A549 (cell line): ENCODE results near the gene SLC48A1. TPM values are rescaled to one million over a fixed set of nuclear protein-coding genes. Genes with fewer than 3 reads are reported as not detected.

Experiments
- ATAC-seq, 2 experiments: fragments of 200-7000 bp in 1 of 2; fragments of >200 bp in 1 of 2; cut with Nextera tagmentation in 1 of 2; cut with Tn5 transposase in 1 of 2; 3 replicates each; pipeline versions ENCODE4 v1.8.0 to v1.9.1; 2018 to 2020; ENCODE audit warnings: mild to moderate bottlenecking in 1 of 2, moderate library complexity in 1 of 2
- CTCF ChIA-PET: fragments of 300-600 bp; sonication (Branson Sonifier 250); formaldehyde crosslinking; extraction: SDS; loops from one replicate; lab custom pipeline; 2021; ENCODE audit warnings: antibody characterized with exemption, inconsistent platforms; lab: Yijun Ruan, JAX
- POLR2A ChIA-PET: fragments of 350-600 bp; formaldehyde crosslinking; extraction: SDS; loops from one replicate; lab custom pipeline; 2021; ENCODE audit warnings: antibody characterized with exemption, inconsistent platforms; lab: Yijun Ruan, JAX
- DNase-seq, 2 experiments: peaks; one replicate each; pipeline versions ENCODE4 v3.0.0 to v3.0.0-alpha.2; 2011 to 2016; ENCODE audit warnings: low read depth in 1 of 2, low spot score in 1 of 2
- FAIRE-seq: peaks from 2 replicates; lab custom pipeline; 2011; peaks lifted over from hg19 to GRCh38; lab: Jason Lieb, UNC
- H3K27ac ChIP-seq, 2 experiments: fragments of >200 bp; sonication (Bioruptor Twin); formaldehyde crosslinking; 3 replicates each; pipeline ENCODE4 v1.5.1; 2016 to 2017
- H3K4me1 ChIP-seq: fragments of >200 bp; sonication (Bioruptor Twin); formaldehyde crosslinking; 3 replicates; pipeline ENCODE4 v1.6.1; 2016
- H3K4me2 ChIP-seq: fragments of >200 bp; sonication (Bioruptor Twin); formaldehyde crosslinking; 3 replicates; pipeline ENCODE4 v1.6.1; 2016
- H3K4me3 ChIP-seq: fragments of >200 bp; sonication (Bioruptor Twin); formaldehyde crosslinking; 3 replicates; pipeline ENCODE4 v1.5.1; 2016
- H3K9me3 ChIP-seq: fragments of >200 bp; sonication (Bioruptor Twin); formaldehyde crosslinking; 3 replicates; pipeline ENCODE4 v1.6.1; 2016
- BHLHE40 ChIP-seq: IDR thresholded peaks from 2 replicates; pipeline ENCODE4 v1.6.1; 2012; ENCODE audit warnings: low read depth, low read length, inconsistent platforms
- CBX2 ChIP-seq: fragments of 200-600 bp; sonication (generic); IDR thresholded peaks from 2 replicates; pipeline ENCODE4 v1.6.1; 2016; ENCODE audit warnings: low read depth, mild to moderate bottlenecking, borderline replicate concordance
- CHD2 ChIP-seq: fragments of 150-350 bp; IDR thresholded peaks from 2 replicates; pipeline ENCODE4 v1.6.1; 2014; ENCODE audit warnings: low read length; ENCODE audit not compliant: partially characterized antibody
- CHD4 ChIP-seq: fragments of 200-600 bp; sonication (generic); IDR thresholded peaks from 2 replicates; pipeline ENCODE4 v1.6.1; 2016; ENCODE audit warnings: antibody characterized with exemption, mild to moderate bottlenecking, borderline replicate concordance
- E2F6 ChIP-seq: IDR thresholded peaks from 2 replicates; pipeline ENCODE4 v1.6.1; 2012; ENCODE audit warnings: low read depth, borderline replicate concordance
- ELK1 ChIP-seq: fragments of 150-350 bp; IDR thresholded peaks from 2 replicates; pipeline ENCODE4 v1.6.1; 2014; ENCODE audit warnings: low read depth, mild to moderate bottlenecking, low read length
- FOSB ChIP-seq: fragments of 250-450 bp; sonication (Bioruptor Pico); IDR thresholded peaks from 2 replicates; pipeline ENCODE4 v1.5.0; 2020; ENCODE audit warnings: mild to moderate bottlenecking, moderate library complexity
- FOSL2 ChIP-seq, 2 experiments: fragments of 450-650 bp in 1 of 2; fragments of >200 bp in 1 of 2; sonication (Bioruptor Twin) in 1 of 2; formaldehyde crosslinking; IDR thresholded peaks; 2 replicates each; pipeline versions ENCODE4 v1.5.0 to v1.6.1; 2016 to 2020; ENCODE audit warnings: mild to moderate bottlenecking in 1 of 2, moderate library complexity in 1 of 2
- HOXA7 ChIP-seq: fragments of 250-450 bp; sonication (Bioruptor Pico); IDR thresholded peaks from 2 replicates; pipeline ENCODE4 v1.5.0; 2020; ENCODE audit warnings: mild to moderate bottlenecking, moderate library complexity
- HOXB5 ChIP-seq: fragments of 250-450 bp; sonication (Bioruptor Pico); IDR thresholded peaks from 2 replicates; pipeline ENCODE4 v1.5.0; 2020; ENCODE audit warnings: mild to moderate bottlenecking, moderate library complexity
- JUNB ChIP-seq: fragments of >200 bp; sonication (Bioruptor Twin); formaldehyde crosslinking; IDR thresholded peaks from 2 replicates; pipeline ENCODE4 v1.6.1; 2016
- KDM5A ChIP-seq: fragments of 200-600 bp; sonication (generic); IDR thresholded peaks from 2 replicates; pipeline ENCODE4 v1.6.1; 2016; ENCODE audit warnings: antibody characterized with exemption, mild to moderate bottlenecking
- MAX ChIP-seq: IDR thresholded peaks from 2 replicates; pipeline ENCODE4 v1.6.1; 2012
- MAZ ChIP-seq: fragments of 150-350 bp; IDR thresholded peaks from 2 replicates; pipeline ENCODE4 v1.6.1; 2014; ENCODE audit warnings: antibody characterized with exemption, low read depth, low read length, borderline replicate concordance
- PBX3 ChIP-seq: IDR thresholded peaks from 2 replicates; pipeline ENCODE4 v1.6.1; 2012
- RAD21 ChIP-seq, 2 experiments: fragments of >200 bp in 1 of 2; sonication (Bioruptor Twin) in 1 of 2; formaldehyde crosslinking in 1 of 2; IDR thresholded peaks in 1 of 2; conservative IDR thresholded peaks in 1 of 2; 2 replicates in 1 of 2; 3 replicates in 1 of 2; pipeline ENCODE4 v1.6.1; 2012 to 2018; ENCODE audit warnings: inconsistent platforms in 1 of 2
- RCOR1 ChIP-seq: fragments of 150-350 bp; IDR thresholded peaks from 2 replicates; pipeline ENCODE4 v1.6.1; 2014; ENCODE audit warnings: antibody characterized with exemption, low read length, low read depth
- RFX5 ChIP-seq: fragments of 450-650 bp; IDR thresholded peaks from 2 replicates; pipeline ENCODE4 v1.7.1; 2014; ENCODE audit warnings: antibody characterized with exemption, mild to moderate bottlenecking, moderate library complexity
- TFCP2L1 ChIP-seq: fragments of 250-450 bp; sonication (Bioruptor Pico); IDR thresholded peaks from 2 replicates; pipeline ENCODE4 v1.5.0; 2021; ENCODE audit warnings: mild to moderate bottlenecking
- USF2 ChIP-seq: fragments of 450-650 bp; IDR thresholded peaks from 2 replicates; pipeline ENCODE4 v1.6.1; 2014; ENCODE audit warnings: antibody characterized with exemption
- ZSCAN20 ChIP-seq: fragments of 250-450 bp; sonication (Bioruptor Pico); IDR thresholded peaks from 2 replicates; pipeline ENCODE4 v1.8.0; 2022; ENCODE audit warnings: mild to moderate bottlenecking, moderate library complexity
- WGBS: methylation state at CpG from one replicate; pipeline ENCODE4 v1.1.6; 2017; ENCODE audit errors: missing lambda C conversion rate; 5-methylcytosine and 5-hydroxymethylcytosine counted together
- polyA plus RNA-seq, 4 experiments: library from polyadenylated mRNA; depleted of rRNA in 3 of 4; stranded (reverse); fragments of >200 nt; fragmentation: RNase III in 1 of 4; extraction: RNeasy Plus Mini Kit Qiagen cat#74134 plus additional on column Dnase treatment in 1 of 4; gene quantifications; 2 replicates in 3 of 4; 3 replicates in 1 of 4; pipeline ENCODE4 v1.2.3, GENCODE V29; 2011 to 2017

Gene SLC48A1
- polyA plus RNA-seq, 2 of the 4 experiments (the other 2 are of a cell fraction): 25.1 to 32.6 TPM

- no peaks in the 10 kb centered on the region for H3K4me1 ChIP-seq
- FAIRE-seq: no peak
- H3K27ac ChIP-seq: no peak overlapping the region
- no peaks in the 10 kb centered on the region for H3K9me3 ChIP-seq
- DNase-seq: no peak
- H3K4me3 ChIP-seq: no peak overlapping the region
- ChIA-PET POLR2A (no interaction called here), CTCF (interaction anchor here (0.9 to 43.9 kb wide), 10 partner anchors 6 to 103 kb away, joined by 3 to 1399 read pairs (median 16); partner anchors contain the start of genes RAPGEF3 and SLC48A1)
- H3K4me2 ChIP-seq: no peak overlapping the region
- no peak for ATAC-seq
- 75% methylated on average over 9 of the region's 12 CpGs for WGBS
- TF ChIP-seq CHD4: no peak
- no peak for TF ChIP-seq RFX5
- TF ChIP-seq JUNB: no peak
- TF ChIP-seq HOXA7 (CRISPR knock-in tag): no peak
- TF ChIP-seq BHLHE40: no peak
Observed at GRCh38 chr12:47734725-47735480, 38.1 kb upstream of the SLC48A1 start.

GRCh38 chr12:47735649-47736048 lies 37.4 kb upstream of the SLC48A1 start:
- DNase-seq: no peak
- CTCF ChIA-PET: interaction anchor here (0.8 to 43.9 kb wide), 8 partner anchors 9 to 103 kb away, joined by 3 to 1399 read pairs (median 8); partner anchors contain the start of genes RAPGEF3 and SLC48A1
- H3K4me2 ChIP-seq: no peak overlapping the region
- no peak for FAIRE-seq
- H3K9me3 ChIP-seq: no peaks in the 10 kb centered on the region
- WGBS: 73% methylated on average over 11 of the region's 11 CpGs
- TF ChIP-seq FOSL2 (IDR thresholded peaks at IDR 0.05): no peak
- TF ChIP-seq FOSL2 (CRISPR knock-in tag; IDR thresholded peaks at IDR 0.05): no peak
- TF ChIP-seq KDM5A: no peak
- no peak for TF ChIP-seq ZSCAN20 (CRISPR knock-in tag)
- TF ChIP-seq MAX: no peak
- TF ChIP-seq E2F6: no peak
- no peak for TF ChIP-seq MAZ
- TF ChIP-seq CHD2: no peak
- no peak for TF ChIP-seq CBX2
- TF ChIP-seq USF2: no peak
- no peak for TF ChIP-seq RAD21 (conservative IDR thresholded peaks at IDR 0.05 in 1 of 2, IDR thresholded peaks at IDR 0.05 in 1 of 2)
- TF ChIP-seq PBX3: no peak
- TF ChIP-seq HOXB5 (CRISPR knock-in tag): no peak
- no peak for TF ChIP-seq TFCP2L1 (CRISPR knock-in tag)
- no peak for TF ChIP-seq FOSB
- TF ChIP-seq RCOR1: no peak
- no peak for TF ChIP-seq ELK1
- POLR2A ChIA-PET: no interaction called here
- H3K4me3 ChIP-seq: no peak overlapping the region
- no peak for ATAC-seq
- no peak overlapping the region for H3K27ac ChIP-seq
- H3K4me1 ChIP-seq: no peaks in the 10 kb centered on the region
